Measurements from ENCODE around the gene OR56A3.

- no peak for TF ChIP-seq CTCF (IDR thresholded peaks at IDR 0.05; ENCODE audit: insufficient read depth, low read length)
- no peak for TF ChIP-seq POLR2AphosphoS5 (IDR thresholded peaks at IDR 0.05; ENCODE audit: low read depth)
These were observed 11.0 kb upstream of the OR56A3 start for GRCh38 chr11:5931061-5931460.

Measured in HL-60 (cell line).